GM23248 (cell line): ENCODE data around the gene WNT1.

Experiments
- EZH2 ChIP-seq: fragments of 200-600 bp; sonication (generic); IDR thresholded peaks from 2 replicates; pipeline ENCODE4 v1.6.1; 2018; ENCODE audit warnings: antibody characterized with exemption, mild to moderate bottlenecking; ENCODE audit not compliant: insufficient read depth, poor library complexity, severe bottlenecking
- EZH2phosphoT487 ChIP-seq: fragments of 200-600 bp; sonication (generic); IDR thresholded peaks from 2 replicates; pipeline ENCODE4 v1.6.1; 2018; ENCODE audit warnings: antibody characterized with exemption, moderate library complexity, mild to moderate bottlenecking, low read depth; ENCODE audit not compliant: insufficient read depth

- no peak for TF ChIP-seq EZH2phosphoT487
- peak; percentile 61 for TF ChIP-seq EZH2
These were observed 7.3 kb upstream of the WNT1 start for GRCh38 chr12:48970702-48971334.
